ENCODE results near the gene FCHSD2.

DNA sequence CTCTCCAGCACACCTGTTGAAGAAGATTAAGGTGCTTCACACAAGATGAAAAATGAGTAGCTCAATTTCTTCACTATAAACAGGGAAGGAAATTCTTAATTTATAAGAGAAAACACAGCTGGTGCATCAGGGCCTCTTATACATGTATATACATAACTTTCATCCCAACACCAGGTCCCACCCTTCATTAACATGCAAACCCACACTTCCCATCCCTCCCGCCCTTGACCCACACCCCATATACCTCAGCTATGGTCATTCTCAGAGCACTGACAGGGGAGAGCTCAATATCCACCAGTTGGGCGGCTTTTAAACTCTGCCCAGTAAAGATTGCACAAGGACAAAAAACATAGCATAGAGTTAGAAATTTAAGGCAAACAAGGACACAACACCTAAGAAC is 242.1 kb downstream of the FCHSD2 start:
- TF ChIP-seq, protein P1, sequence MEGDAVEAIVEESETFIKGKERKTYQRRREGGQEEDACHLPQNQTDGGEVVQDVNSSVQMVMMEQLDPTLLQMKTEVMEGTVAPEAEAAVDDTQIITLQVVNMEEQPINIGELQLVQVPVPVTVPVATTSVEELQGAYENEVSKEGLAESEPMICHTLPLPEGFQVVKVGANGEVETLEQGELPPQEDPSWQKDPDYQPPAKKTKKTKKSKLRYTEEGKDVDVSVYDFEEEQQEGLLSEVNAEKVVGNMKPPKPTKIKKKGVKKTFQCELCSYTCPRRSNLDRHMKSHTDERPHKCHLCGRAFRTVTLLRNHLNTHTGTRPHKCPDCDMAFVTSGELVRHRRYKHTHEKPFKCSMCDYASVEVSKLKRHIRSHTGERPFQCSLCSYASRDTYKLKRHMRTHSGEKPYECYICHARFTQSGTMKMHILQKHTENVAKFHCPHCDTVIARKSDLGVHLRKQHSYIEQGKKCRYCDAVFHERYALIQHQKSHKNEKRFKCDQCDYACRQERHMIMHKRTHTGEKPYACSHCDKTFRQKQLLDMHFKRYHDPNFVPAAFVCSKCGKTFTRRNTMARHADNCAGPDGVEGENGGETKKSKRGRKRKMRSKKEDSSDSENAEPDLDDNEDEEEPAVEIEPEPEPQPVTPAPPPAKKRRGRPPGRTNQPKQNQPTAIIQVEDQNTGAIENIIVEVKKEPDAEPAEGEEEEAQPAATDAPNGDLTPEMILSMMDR (IDR thresholded peaks at IDR 0.05), result no peak
- TF ChIP-seq EP300 (IDR thresholded peaks at IDR 0.05) (no peak), POLR2AphosphoS5 (IDR thresholded peaks at IDR 0.05) (no peak)

Measured in upper lobe of left lung (tissue), 4 donors.